ENCODE data around the gene POMP. TPM values are rescaled to one million over a fixed set of nuclear protein-coding genes. Genes with fewer than 3 reads are reported as not detected.

POMP gene
- total RNA-seq, 1 donor from 2014 or later, result 73.6 TPM

GRCh38 chr13:28699246-28699645 is 40.3 kb downstream of the POMP start:
- peaks cover 6% of the 10 kb centered on the region for H3K36me3 Mint-ChIP-seq (ENCODE audit: unreplicated experiment)
- no peaks in the 10 kb centered on the region for H3K27me3 Mint-ChIP-seq (ENCODE audit: unreplicated experiment)
- H3K4me3 Mint-ChIP-seq (ENCODE audit: unreplicated experiment), result no peak overlapping the region
- DNase-seq, result no peak
- H3K27ac Mint-ChIP-seq (ENCODE audit: unreplicated experiment), result no peak overlapping the region
- peaks cover 4% of the 10 kb centered on the region for H3K9me3 Mint-ChIP-seq (ENCODE audit: unreplicated experiment)
- TF ChIP-seq CTCF (IDR thresholded peaks at IDR 0.05; ENCODE audit: partially characterized antibody, unreplicated experiment), result no peak
- no peaks in the 10 kb centered on the region for H3K4me1 Mint-ChIP-seq (ENCODE audit: low read depth, unreplicated experiment)

- no peaks in the 10 kb centered on the region for H3K36me3 Mint-ChIP-seq (ENCODE audit: unreplicated experiment)
- H3K27me3 Mint-ChIP-seq (ENCODE audit: unreplicated experiment), result no peaks in the 10 kb centered on the region
- H3K27ac Mint-ChIP-seq (ENCODE audit: unreplicated experiment), result no peak overlapping the region
- H3K4me3 Mint-ChIP-seq (ENCODE audit: unreplicated experiment), result no peak overlapping the region
- H3K9me3 Mint-ChIP-seq (ENCODE audit: unreplicated experiment), result no peaks in the 10 kb centered on the region
- TF ChIP-seq CTCF (IDR thresholded peaks at IDR 0.05; ENCODE audit: partially characterized antibody, unreplicated experiment), result no peak
- DNase-seq, result no peak
- no peaks in the 10 kb centered on the region for H3K4me1 Mint-ChIP-seq (ENCODE audit: low read depth, unreplicated experiment)
Observed at GRCh38 chr13:28704282-28704681, 45.4 kb downstream of the POMP start.

- Mint-ChIP-seq H3K4me1 (ENCODE audit: low read depth, unreplicated experiment) (no peaks in the 10 kb centered on the region), H3K27me3 (ENCODE audit: unreplicated experiment) (peaks cover 3% of the 10 kb centered on the region), H3K9me3 (ENCODE audit: unreplicated experiment) (no peaks in the 10 kb centered on the region), H3K4me3 (ENCODE audit: unreplicated experiment) (no peak overlapping the region), H3K27ac (ENCODE audit: unreplicated experiment) (no peak overlapping the region), H3K36me3 (ENCODE audit: unreplicated experiment) (no peaks in the 10 kb centered on the region)
- TF ChIP-seq CTCF (IDR thresholded peaks at IDR 0.05; ENCODE audit: partially characterized antibody, unreplicated experiment), result no peak
- DNase-seq, result no peak
Observed at GRCh38 chr13:28704919-28705318, 46.0 kb downstream of the POMP start.

GRCh38 chr13:28705461-28706083 is 46.6 kb downstream of the POMP start:
- TF ChIP-seq CTCF (IDR thresholded peaks at IDR 0.05; ENCODE audit: partially characterized antibody, unreplicated experiment), result no peak
- no peaks in the 10 kb centered on the region for H3K9me3 Mint-ChIP-seq (ENCODE audit: unreplicated experiment)
- no peak for DNase-seq
- no peaks in the 10 kb centered on the region for H3K36me3 Mint-ChIP-seq (ENCODE audit: unreplicated experiment)
- no peaks in the 10 kb centered on the region for H3K4me1 Mint-ChIP-seq (ENCODE audit: low read depth, unreplicated experiment)
- H3K4me3 Mint-ChIP-seq (ENCODE audit: unreplicated experiment), result no peak overlapping the region
- H3K27me3 Mint-ChIP-seq (ENCODE audit: unreplicated experiment), result peaks cover 3% of the 10 kb centered on the region
- no peak overlapping the region for H3K27ac Mint-ChIP-seq (ENCODE audit: unreplicated experiment)

GRCh38 chr13:28707629-28708427 is 48.9 kb downstream of the POMP start:
- no peaks in the 10 kb centered on the region for H3K36me3 Mint-ChIP-seq (ENCODE audit: unreplicated experiment)
- peaks cover 3% of the 10 kb centered on the region for H3K27me3 Mint-ChIP-seq (ENCODE audit: unreplicated experiment)
- no peak for TF ChIP-seq CTCF (IDR thresholded peaks at IDR 0.05; ENCODE audit: partially characterized antibody, unreplicated experiment)
- no peaks in the 10 kb centered on the region for H3K9me3 Mint-ChIP-seq (ENCODE audit: unreplicated experiment)
- H3K27ac Mint-ChIP-seq (ENCODE audit: unreplicated experiment), result no peak overlapping the region
- DNase-seq, result no peak
- no peak overlapping the region for H3K4me3 Mint-ChIP-seq (ENCODE audit: unreplicated experiment)
- no peaks in the 10 kb centered on the region for H3K4me1 Mint-ChIP-seq (ENCODE audit: low read depth, unreplicated experiment)

All from glutamatergic neuron (in vitro differentiated cells).